HepG2 (cell line): ENCODE data around the gene FUT1. TPM values are rescaled to one million over a fixed set of nuclear protein-coding genes. Genes with fewer than 3 reads are reported as not detected.
A peak's percentile ranks its signal among the peaks of the same experiment; 100 is the strongest.
"Not testable (repeated sequence)": the region's sequence is repeated elsewhere in the genome, so short reads cannot be mapped to it uniquely, and the experiment has no call there.

ENCODE experiments used
- ATAC-seq: fragments of 200-7000 bp; cut with Tn5 transposase; 3 replicates; pipeline ENCODE4 v1.9.1; 2020; ENCODE audit warnings: mild to moderate bottlenecking, moderate library complexity
- BruUV-seq: library from RNA; stranded (reverse); fragments of 400-500 nt; replicated peaks from 2 replicates; lab custom pipeline; 2021; lab: Mats Ljungman, UMichigan
- CTCF ChIA-PET: fragments of 300-600 bp; formaldehyde crosslinking; extraction: SDS; loops from one replicate; lab custom pipeline; 2021; ENCODE audit warnings: low total read pairs, inconsistent platforms, low intra/inter-chr PET ratio; lab: Yijun Ruan, JAX
- POLR2A ChIA-PET: fragments of 350-600 bp; sonication (Branson Sonifier 250); formaldehyde crosslinking; loops from one replicate; lab custom pipeline; 2020; ENCODE audit warnings: antibody characterized with exemption, inconsistent platforms; lab: Yijun Ruan, JAX
- DNase-seq: peaks from one replicate; pipeline ENCODE4 v3.0.0-alpha.2; 2015; ENCODE audit warnings: low spot score
- FAIRE-seq: peaks from 3 replicates; lab custom pipeline; 2011; peaks lifted over from hg19 to GRCh38; lab: Jason Lieb, UNC
- H2AFZ ChIP-seq: one replicate; pipeline ENCODE4 v1.6.1; 2011; ENCODE audit warnings: low read length, inconsistent platforms
- H3K27ac ChIP-seq: fragments of 300-600 bp; 3 replicates; pipeline ENCODE4 v1.8.0; 2011; ENCODE audit warnings: mixed run types, mild to moderate bottlenecking, mixed read lengths, low read length, inconsistent platforms; ENCODE audit not compliant: insufficient read depth; ENCODE audit errors: extremely low read length
- H3K27me3 ChIP-seq, 2 experiments: fragments of 200-600 bp in 1 of 2; 2 replicates in 1 of 2; 3 replicates in 1 of 2; pipeline versions ENCODE4 v1.6.0 to v1.8.0; 2011; ENCODE audit warnings: low read length in 2 of 2, mild to moderate bottlenecking in 2 of 2, moderate library complexity in 2 of 2, inconsistent platforms in 1 of 2; ENCODE audit not compliant: insufficient read depth in 2 of 2, control insufficient read depth in 1 of 2
- H3K36me3 ChIP-seq, 2 experiments: fragments of 200-600 bp in 1 of 2; replicated peaks in 1 of 2; 2 replicates in 1 of 2; 3 replicates in 1 of 2; pipeline versions ENCODE4 v1.5.1 to v1.8.0; 2011; ENCODE audit warnings: low read length in 2 of 2, inconsistent platforms in 1 of 2; ENCODE audit not compliant: insufficient read depth in 2 of 2, control insufficient read depth in 1 of 2
- H3K4me1 ChIP-seq: 2 replicates; pipeline ENCODE4 v1.5.1; 2012; ENCODE audit warnings: low read length, inconsistent platforms; ENCODE audit not compliant: insufficient read depth
- H3K4me2 ChIP-seq: 2 replicates; pipeline ENCODE4 v1.6.0; 2011; ENCODE audit warnings: low read depth, low read length, inconsistent platforms
- H3K4me3 ChIP-seq, 3 experiments: fragments of 200-600 bp in 1 of 3; sonication (generic), shearing (Covaris generic) in 1 of 3; replicated peaks in 1 of 3; 2 replicates each; pipeline ENCODE4 v1.5.1; 2011 to 2016; ENCODE audit warnings: low read length in 3 of 3, inconsistent platforms in 2 of 3, low read depth in 2 of 3, mild to moderate bottlenecking in 2 of 3, control low read depth in 1 of 3, mixed read lengths in 1 of 3; ENCODE audit not compliant: insufficient read depth in 1 of 3
- H3K79me2 ChIP-seq: one replicate; pipeline ENCODE4 v1.6.1; 2011; ENCODE audit warnings: low read length, inconsistent platforms; ENCODE audit not compliant: insufficient read depth
- H3K9ac ChIP-seq: 2 replicates; pipeline ENCODE4 v1.6.0; 2011; ENCODE audit warnings: mild to moderate bottlenecking, low read depth, low read length, inconsistent platforms; ENCODE audit not compliant: insufficient read depth
- H3K9me3 ChIP-seq: 2 replicates; pipeline ENCODE4 v1.5.1; 2012; ENCODE audit warnings: mild to moderate bottlenecking, low read length
- H4K20me1 ChIP-seq: 2 replicates; pipeline ENCODE4 v1.6.0; 2011; ENCODE audit warnings: inconsistent platforms, mild to moderate bottlenecking, low read length, moderate library complexity; ENCODE audit not compliant: insufficient read depth
- SYNCRIP ChIP-seq: fragments of 200-400 bp; formaldehyde crosslinking; IDR thresholded peaks from 2 replicates; pipeline ENCODE4 v1.6.1; 2018; ENCODE audit warnings: mild to moderate bottlenecking, low read depth, low read length; ENCODE audit not compliant: insufficient read depth
- WGBS: methylation state at CpG from one replicate; pipeline ENCODE4 v1.1.6; 2017; ENCODE audit warnings: low lambda C conversion rate; 5-methylcytosine and 5-hydroxymethylcytosine counted together
- in situ Hi-C: cut with HindIII; loops from 2 replicates; pipeline ENCODE4 v1.10.0; 2017; ENCODE audit warnings: low pct_unique_long_range_greater_than_20kb; ENCODE audit not compliant: extremely low pct_ligation_motif_present
- intact Hi-C: fragments of 100-400 bp; cut with micrococcal nuclease; formaldehyde crosslinking; loops from one replicate; pipeline ENCODE4 v1.10.0; 2022; ENCODE audit not compliant: unreplicated experiment
- polyA plus RNA-seq, 8 experiments: library from polyadenylated mRNA; depleted of rRNA in 3 of 8; stranded (reverse) in 7 of 8; unstranded in 1 of 8; fragments of >200 nt; fragmentation: Illumina TruSeq in 4 of 8; extraction: Trizol in 4 of 8; gene quantifications; 2 replicates each; pipeline versions ENCODE4 v1.2.1 to v1.2.3, GENCODE V29; 2011 to 2016; ENCODE audit warnings: low read depth in 4 of 8, missing spikeins in 1 of 8, mixed read lengths in 1 of 8; ENCODE audit not compliant: insufficient read depth in 1 of 8
- total RNA-seq, 5 experiments: library from RNA; depleted of rRNA; stranded (reverse); fragments of >200 nt; fragmentation: Illumina TruSeq; extraction: Trizol; gene quantifications; 2 replicates each; pipeline ENCODE4 v1.2.3, GENCODE V29; 2016; ENCODE audit warnings: low read depth in 1 of 5
- TF ChIP-seq, protein P1 (sequence below): sonication (generic); formaldehyde crosslinking; IDR thresholded peaks from 2 replicates; pipeline ENCODE4 v1.8.0; 2022; ENCODE audit warnings: missing genetic modification reagents, low read depth, mild to moderate bottlenecking, borderline replicate concordance
- TF ChIP-seq, protein P2 (sequence below): sonication (generic); formaldehyde crosslinking; conservative IDR thresholded peaks from 2 replicates; pipeline ENCODE4 v1.4.0; 2020; ENCODE audit warnings: missing genetic modification reagents

Gene FUT1
- total and polyA plus RNA-seq, 2 of the 13 experiments (the other 11 are each of a cell fraction or from before 2014, with no cell fraction given) = 0.07 to 1.1 TPM

DNA sequence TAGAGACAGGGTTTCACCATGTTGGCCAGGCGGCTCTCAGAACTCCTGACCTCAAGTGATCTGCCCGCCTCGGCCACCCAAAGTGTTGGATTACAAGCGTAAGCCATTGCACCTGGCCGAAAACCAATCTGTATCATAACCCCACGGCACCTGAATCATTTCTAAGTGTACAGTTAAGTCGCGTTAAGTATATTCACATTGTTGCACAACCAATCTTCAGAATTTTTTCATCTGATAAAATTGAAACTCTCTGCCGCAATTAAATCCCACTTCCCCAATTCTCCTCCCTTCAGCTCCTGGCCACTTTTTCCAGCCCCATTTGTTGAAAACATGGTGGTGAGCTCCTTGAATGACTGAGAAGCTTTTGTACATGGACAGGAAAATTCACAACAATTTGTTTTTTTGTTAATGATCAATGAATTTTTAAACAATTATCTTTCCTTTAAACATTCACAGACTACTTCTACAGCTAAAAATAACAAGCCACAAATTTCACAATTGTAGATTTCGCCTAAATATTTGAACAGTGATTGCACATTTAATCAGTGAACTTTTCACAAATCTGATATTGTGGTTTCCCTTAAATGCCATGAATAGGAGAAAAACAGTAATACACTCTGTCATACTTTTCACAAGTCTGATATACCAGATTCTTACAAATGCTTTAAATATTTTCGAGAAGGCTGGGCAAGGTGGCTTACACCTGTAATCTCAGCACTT is 16.7 kb upstream of the FUT1 start (continued):
- TF ChIP-seq, protein P1, sequence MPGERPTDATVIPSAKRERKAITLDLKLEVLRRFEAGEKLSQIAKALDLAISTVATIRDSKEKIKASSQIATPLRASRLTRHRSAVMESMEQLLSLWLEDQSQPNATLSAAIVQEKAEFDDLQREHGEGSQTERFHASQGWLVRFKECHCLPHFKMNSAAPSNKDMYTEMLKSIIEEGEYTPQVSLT = no peak
- TF ChIP-seq, protein P2, sequence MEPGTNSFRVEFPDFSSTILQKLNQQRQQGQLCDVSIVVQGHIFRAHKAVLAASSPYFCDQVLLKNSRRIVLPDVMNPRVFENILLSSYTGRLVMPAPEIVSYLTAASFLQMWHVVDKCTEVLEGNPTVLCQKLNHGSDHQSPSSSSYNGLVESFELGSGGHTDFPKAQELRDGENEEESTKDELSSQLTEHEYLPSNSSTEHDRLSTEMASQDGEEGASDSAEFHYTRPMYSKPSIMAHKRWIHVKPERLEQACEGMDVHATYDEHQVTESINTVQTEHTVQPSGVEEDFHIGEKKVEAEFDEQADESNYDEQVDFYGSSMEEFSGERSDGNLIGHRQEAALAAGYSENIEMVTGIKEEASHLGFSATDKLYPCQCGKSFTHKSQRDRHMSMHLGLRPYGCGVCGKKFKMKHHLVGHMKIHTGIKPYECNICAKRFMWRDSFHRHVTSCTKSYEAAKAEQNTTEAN (CRISPR knock-in tag) = 0 out of 2 replicates have a peak, but pooled peaks have one; percentile 25
- no peak for TF ChIP-seq SYNCRIP

DNA sequence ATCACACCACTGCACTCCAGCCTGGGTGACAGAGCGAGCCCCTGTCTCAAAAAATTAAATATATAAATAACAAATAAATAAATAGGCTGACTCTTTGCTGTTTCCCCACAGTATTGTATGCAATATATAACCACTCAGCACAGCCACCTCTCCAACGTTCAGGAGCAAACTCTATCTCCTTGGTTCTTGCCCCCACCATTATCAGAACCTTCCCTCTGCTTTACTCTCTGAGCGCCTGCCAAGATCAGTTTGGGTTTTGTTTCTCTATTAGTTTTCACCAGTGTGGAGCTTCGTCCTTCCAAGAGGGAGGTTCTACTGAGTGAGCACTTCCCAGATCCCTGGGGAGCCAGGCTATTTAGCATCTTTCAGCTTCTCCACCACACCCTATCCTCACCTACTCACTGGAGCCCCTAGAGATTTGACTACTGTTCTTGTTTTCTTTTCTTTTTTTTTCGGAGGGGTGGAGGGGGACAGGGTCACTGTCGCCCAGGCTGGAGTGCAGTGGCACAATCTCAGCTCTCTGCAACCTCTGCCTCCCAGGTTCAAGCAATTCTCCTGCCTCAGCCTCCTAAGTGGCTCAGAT is 15.8 kb upstream of the FUT1 start:
- H3K9ac ChIP-seq, H3K9me3 ChIP-seq, FAIRE-seq, H3K27me3 ChIP-seq, DNase-seq, H3K4me3 ChIP-seq, intact Hi-C loops, CTCF ChIA-PET, H4K20me1 ChIP-seq, H2AFZ ChIP-seq, H3K27ac ChIP-seq, H3K4me2 ChIP-seq, ATAC-seq, in situ Hi-C loops, H3K36me3 ChIP-seq, H3K79me2 ChIP-seq, BruUV-seq: not testable (repeated sequence)
- peaks cover 50% of the 10 kb centered on the region for H3K4me1 ChIP-seq
- POLR2A ChIA-PET = interaction anchor here (1.1 to 3.1 kb wide), 6 partner anchors 9 to 150 kb away, joined by 3 to 30 read pairs (median 6); partner anchors contain the start of gene RPL18
- 53% methylated on average over 6 of the region's 6 CpGs for WGBS

DNA sequence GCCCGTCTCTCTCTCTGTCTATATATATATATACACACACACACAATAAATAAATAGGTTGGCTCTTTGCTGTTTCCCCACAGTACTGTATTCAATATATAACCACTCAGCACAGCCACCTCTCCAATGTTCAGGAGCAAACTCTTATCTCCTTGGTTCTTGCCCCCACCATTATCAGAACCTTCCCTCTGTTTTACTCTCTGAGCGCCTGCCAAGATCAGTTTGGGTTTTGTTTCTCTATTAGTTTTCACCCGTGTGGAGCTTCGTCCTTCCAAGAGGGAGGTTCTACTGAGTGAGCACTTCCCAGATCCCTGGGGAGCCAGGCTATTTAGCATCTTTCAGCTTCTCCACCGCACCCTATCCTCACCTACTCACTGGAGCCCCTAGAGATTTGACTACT is 13.4 kb upstream of the FUT1 start:
- POLR2A ChIA-PET, CTCF ChIA-PET, H3K4me2 ChIP-seq, H3K4me3 ChIP-seq, DNase-seq, H3K27me3 ChIP-seq, FAIRE-seq, H3K36me3 ChIP-seq, H3K9me3 ChIP-seq, H3K9ac ChIP-seq, ATAC-seq, H2AFZ ChIP-seq, H4K20me1 ChIP-seq, H3K27ac ChIP-seq, H3K79me2 ChIP-seq, BruUV-seq, in situ Hi-C loops, intact Hi-C loops: not testable (repeated sequence)
- H3K4me1 ChIP-seq = peaks cover 48% of the 10 kb centered on the region
- WGBS = 19% methylated on average over 5 of the region's 5 CpGs
